DOHH2 (cell line): Measurements from ENCODE around the gene FHOD1.

ENCODE experiments used
- CTCF ChIP-seq: fragments of 200-600 bp; sonication (generic); IDR thresholded peaks from one replicate; pipeline ENCODE4 v1.5.1; 2014; ENCODE audit warnings: antibody characterized with exemption, mild to moderate bottlenecking, low read depth, low read length; ENCODE audit not compliant: poor library complexity, severe bottlenecking
- EZH2phosphoT487 ChIP-seq: fragments of 200-600 bp; sonication (generic); IDR thresholded peaks from 2 replicates; pipeline ENCODE4 v1.6.1; 2017; ENCODE audit warnings: borderline replicate concordance, mild to moderate bottlenecking, antibody characterized with exemption, low read length, moderate library complexity, mixed read lengths

GRCh38 chr16:67228034-67228785 lies 19.1 kb downstream of the FHOD1 start:
- TF ChIP-seq CTCF = no peak
- no peak for TF ChIP-seq EZH2phosphoT487
